Mesodermal cell (in vitro differentiated cells): ENCODE measurements around the gene SND1.

Experiments
- H3K27ac ChIP-seq: 2 replicates; pipeline ENCODE4 v1.7.0; 2013; ENCODE audit warnings: mild to moderate bottlenecking, low read depth, low read length, moderate library complexity; ENCODE audit not compliant: severe bottlenecking
- H3K36me3 ChIP-seq: 2 replicates; pipeline ENCODE4 v1.7.1; 2013; ENCODE audit warnings: mild to moderate bottlenecking, low read length, moderate library complexity; ENCODE audit not compliant: control insufficient read depth, insufficient read depth
- H3K4me1 ChIP-seq: one replicate; pipeline ENCODE4 v1.7.1; 2013; ENCODE audit warnings: mild to moderate bottlenecking, low read length; ENCODE audit not compliant: insufficient read depth, control insufficient read depth, poor library complexity, severe bottlenecking
- H3K4me3 ChIP-seq: 2 replicates; pipeline ENCODE4 v1.7.0; 2013; ENCODE audit warnings: low read length, control low read depth, mild to moderate bottlenecking; ENCODE audit not compliant: insufficient read depth, poor library complexity, severe bottlenecking; ENCODE audit errors: extremely low read depth
- H3K9me3 ChIP-seq: 2 replicates; pipeline ENCODE4 v1.7.1; 2013; ENCODE audit warnings: mild to moderate bottlenecking, low read length, moderate library complexity; ENCODE audit not compliant: control insufficient read depth
- WGBS, 2 experiments: methylation state at CpG; one replicate each; pipeline ENCODE4 v1.1.5; 2013; ENCODE audit warnings: missing lambda C conversion rate in 2 of 2; ENCODE audit not compliant: insufficient coverage in 2 of 2; 5-methylcytosine and 5-hydroxymethylcytosine counted together

The SND1 gene

DNA sequence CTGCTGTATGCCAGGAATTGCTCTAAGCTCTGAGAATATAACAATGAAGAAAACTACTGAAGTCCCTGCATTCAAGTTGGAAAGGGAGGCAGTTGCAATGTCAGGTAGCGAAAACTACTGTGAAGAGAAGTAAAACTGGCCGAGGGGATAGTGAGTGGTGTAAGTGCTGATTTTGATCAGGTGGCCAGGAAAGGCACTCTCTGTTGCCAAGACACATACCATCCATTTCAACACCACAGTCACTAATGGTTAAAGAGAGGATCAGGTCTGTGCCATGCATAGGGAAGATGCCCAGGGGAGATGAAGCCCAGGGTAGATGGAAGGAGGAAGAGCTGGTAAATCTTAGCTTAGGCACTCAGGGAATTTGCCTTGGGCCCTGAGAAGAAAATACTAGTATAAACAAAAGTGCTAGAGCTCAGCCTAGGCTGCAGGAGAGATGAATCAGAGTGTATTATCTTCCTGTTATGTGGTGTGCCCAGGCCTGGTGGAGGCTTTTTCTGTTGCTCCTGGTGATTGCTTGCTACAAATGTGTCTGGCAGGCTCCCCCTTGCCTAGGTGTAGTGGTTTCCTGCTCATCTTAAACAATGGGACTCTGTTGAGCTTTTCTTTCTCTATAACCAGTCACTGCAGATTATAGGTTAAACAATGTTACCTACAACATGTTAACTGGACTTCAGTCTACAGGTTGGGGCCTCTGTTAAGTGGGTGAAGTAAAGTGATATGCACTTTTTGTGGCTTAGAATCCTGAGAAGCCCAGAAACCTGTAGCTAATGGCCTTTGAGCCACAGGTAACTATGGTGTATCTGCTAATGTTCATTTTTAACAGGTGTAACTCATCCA lies 253.7 kb downstream of the SND1 start:
- 86 to 100% methylated on average over 1 of the region's 2 CpGs for WGBS, 2 experiments
- peak overlapping the region; percentile 44 for H3K27ac ChIP-seq
- H3K36me3 ChIP-seq, result peaks cover 7% of the 10 kb centered on the region
- H3K9me3 ChIP-seq, result no peaks in the 10 kb centered on the region
- H3K4me1 ChIP-seq, result peaks cover 56% of the 10 kb centered on the region
- no peak overlapping the region for H3K4me3 ChIP-seq

- no peak overlapping the region for H3K27ac ChIP-seq
- H3K4me1 ChIP-seq, result peaks cover 44% of the 10 kb centered on the region
- no peak overlapping the region for H3K4me3 ChIP-seq
- peaks cover 14% of the 10 kb centered on the region for H3K36me3 ChIP-seq
- H3K9me3 ChIP-seq, result no peaks in the 10 kb centered on the region
- 96 to 100% methylated on average over 2 to 4 of the region's 6 CpGs for WGBS, 2 experiments
These were observed 255.4 kb downstream of the SND1 start for GRCh38 chr7:127907110-127908040.

- Histone ChIP-seq H3K4me1 (peaks cover 38% of the 10 kb centered on the region), H3K9me3 (no peaks in the 10 kb centered on the region), H3K27ac (peak overlapping the region; percentile 6), H3K4me3 (no peak overlapping the region), H3K36me3 (peaks cover 14% of the 10 kb centered on the region)
- WGBS, 2 experiments, result 90% methylated on average over 2 of the region's 4 CpGs; no CpG with 5 or more reads in 1 of the 2 experiments
These were observed 256.6 kb downstream of the SND1 start for GRCh38 chr7:127908430-127909258.

GRCh38 chr7:127909424-127910152 lies 257.6 kb downstream of the SND1 start:
- Histone ChIP-seq H3K4me1 (peaks cover 29% of the 10 kb centered on the region), H3K27ac (no peak overlapping the region), H3K4me3 (no peak overlapping the region), H3K36me3 (peaks cover 14% of the 10 kb centered on the region), H3K9me3 (no peaks in the 10 kb centered on the region)
- WGBS, 2 experiments, result 93% methylated on average over 2 of the region's 3 CpGs; no CpG with 5 or more reads in 1 of the 2 experiments

GRCh38 chr7:127910670-127911069 lies 258.7 kb downstream of the SND1 start:
- Histone ChIP-seq H3K36me3 (peaks cover 14% of the 10 kb centered on the region), H3K4me3 (no peak overlapping the region), H3K9me3 (no peaks in the 10 kb centered on the region), H3K4me1 (peaks cover 19% of the 10 kb centered on the region), H3K27ac (no peak overlapping the region)
- WGBS, 2 experiments, result 93 to 100% methylated on average over 2 to 3 of the region's 3 CpGs

GRCh38 chr7:127911968-127912511 lies 260.0 kb downstream of the SND1 start:
- Histone ChIP-seq H3K27ac (no peak overlapping the region), H3K9me3 (no peaks in the 10 kb centered on the region), H3K4me1 (peaks cover 7% of the 10 kb centered on the region), H3K36me3 (peaks cover 14% of the 10 kb centered on the region), H3K4me3 (no peak overlapping the region)
- WGBS, 2 experiments, result no CpG with 5 or more reads among the region's 1 CpG

DNA sequence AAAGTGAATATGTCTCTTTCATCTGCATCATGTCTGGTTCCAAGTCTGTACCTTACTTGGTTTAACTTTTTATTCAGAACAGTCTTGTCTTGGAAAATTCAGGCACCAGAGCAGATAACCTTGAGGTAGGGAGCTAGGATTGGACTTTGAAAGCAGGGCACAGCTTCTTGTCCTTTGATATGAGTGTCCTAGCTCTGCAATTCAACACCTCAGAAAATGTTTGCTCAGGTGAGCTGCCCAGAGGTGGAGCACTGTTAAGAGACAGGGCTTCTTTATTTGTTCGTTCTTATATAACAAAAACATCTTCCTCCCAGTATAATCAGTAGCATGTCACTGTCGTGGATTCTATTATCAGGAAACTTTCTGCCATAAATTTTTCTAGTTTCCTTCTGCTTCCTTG lies 260.9 kb downstream of the SND1 start:
- Histone ChIP-seq H3K4me3 (no peak overlapping the region), H3K36me3 (peaks cover 14% of the 10 kb centered on the region), H3K9me3 (no peaks in the 10 kb centered on the region), H3K27ac (no peak overlapping the region), H3K4me1 (peaks cover 5% of the 10 kb centered on the region)
- WGBS, 2 experiments, result 100% methylated on average over 1 to 2 of the region's 2 CpGs

DNA sequence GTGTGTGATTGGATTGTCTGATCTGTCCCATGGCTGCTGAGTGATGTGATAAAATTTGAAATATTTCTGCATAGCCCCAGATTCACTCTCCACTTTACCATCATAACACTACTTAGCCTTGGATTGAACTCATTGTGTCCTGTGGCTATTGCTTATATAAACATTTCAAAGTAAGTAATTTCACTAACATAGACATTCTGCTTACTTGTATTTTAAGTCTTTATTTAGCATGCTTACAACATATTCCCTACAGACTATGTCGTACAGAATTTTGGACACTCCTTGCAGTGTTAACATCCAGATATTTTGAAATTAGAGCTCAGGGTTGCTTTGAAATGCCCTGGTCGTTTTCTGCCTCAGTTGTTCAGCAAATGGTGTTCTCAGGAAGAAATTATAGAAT lies 261.7 kb downstream of the SND1 start:
- 83 to 100% methylated on average over 1 to 2 of the region's 2 CpGs for WGBS, 2 experiments
- H3K4me3 ChIP-seq, result no peak overlapping the region
- H3K4me1 ChIP-seq, result peaks cover 5% of the 10 kb centered on the region
- H3K36me3 ChIP-seq, result peaks cover 14% of the 10 kb centered on the region
- no peaks in the 10 kb centered on the region for H3K9me3 ChIP-seq
- no peak overlapping the region for H3K27ac ChIP-seq

- 94 to 96% methylated on average over 5 to 6 of the region's 6 CpGs for WGBS, 2 experiments
These were observed 262.7 kb downstream of the SND1 start for GRCh38 chr7:127914693-127915092.

More at GRCh38 chr7:127914693-127915092, 262.7 kb downstream of the SND1 start:
- Histone ChIP-seq H3K27ac (no peak overlapping the region), H3K9me3 (no peaks in the 10 kb centered on the region), H3K4me3 (no peak overlapping the region), H3K36me3 (peaks cover 14% of the 10 kb centered on the region), H3K4me1 (no peaks in the 10 kb centered on the region)
